ENCODE data around the gene GLIS1.

GLIS1 gene

GRCh38 chr1:53617851-53618499, 121.0 kb downstream of the GLIS1 start:
- DNase-seq (ENCODE audit: low read depth in 2 of 2) = no peak

- no peak for DNase-seq (ENCODE audit: low read depth in 2 of 2)
Observed at GRCh38 chr1:53617382-53617781, 121.6 kb downstream of the GLIS1 start.

- no peak for DNase-seq (ENCODE audit: low read depth in 2 of 2)
Observed at GRCh38 chr1:53616927-53617326, 122.0 kb downstream of the GLIS1 start.

GRCh38 chr1:53616511-53616910, 122.5 kb downstream of the GLIS1 start:
- no peak for DNase-seq (ENCODE audit: low read depth in 2 of 2)

GRCh38 chr1:53615101-53615500, 123.9 kb downstream of the GLIS1 start:
- DNase-seq (ENCODE audit: low read depth in 2 of 2) = no peak

- no peak for DNase-seq (ENCODE audit: low read depth in 2 of 2)
Observed at GRCh38 chr1:53614231-53615021, 124.5 kb downstream of the GLIS1 start.

- DNase-seq (ENCODE audit: low read depth in 2 of 2) = no peak
Observed at GRCh38 chr1:53608676-53609075, 130.3 kb downstream of the GLIS1 start.

- no peak for DNase-seq (ENCODE audit: low read depth in 2 of 2)
Observed at GRCh38 chr1:53608071-53608470, 130.9 kb downstream of the GLIS1 start.

- DNase-seq (ENCODE audit: low read depth in 2 of 2) = no peak
Observed at GRCh38 chr1:53606651-53607051, 132.3 kb downstream of the GLIS1 start.

- no peak for DNase-seq (ENCODE audit: low read depth in 2 of 2)
Observed at GRCh38 chr1:53606197-53606596, 132.8 kb downstream of the GLIS1 start.

GRCh38 chr1:53605181-53605580, 133.8 kb downstream of the GLIS1 start:
- DNase-seq (ENCODE audit: low read depth in 2 of 2) = no peak

- DNase-seq (ENCODE audit: low read depth in 2 of 2) = no peak
Observed at GRCh38 chr1:53604291-53604919, 134.6 kb downstream of the GLIS1 start.

GRCh38 chr1:53603431-53603830, 135.5 kb downstream of the GLIS1 start:
- no peak for DNase-seq (ENCODE audit: low read depth in 2 of 2)

GRCh38 chr1:53601867-53602775, 136.8 kb downstream of the GLIS1 start:
- no peak for DNase-seq (ENCODE audit: low read depth in 2 of 2)

- DNase-seq (ENCODE audit: low read depth in 2 of 2) = no peak
Observed at GRCh38 chr1:53601031-53601745, 137.8 kb downstream of the GLIS1 start.

- DNase-seq (ENCODE audit: low read depth in 2 of 2) = no peak
Observed at GRCh38 chr1:53600561-53600960, 138.4 kb downstream of the GLIS1 start.

- no peak for DNase-seq (ENCODE audit: low read depth in 2 of 2)
Observed at GRCh38 chr1:53600001-53600400, 139.0 kb downstream of the GLIS1 start.

- no peak for DNase-seq (ENCODE audit: low read depth in 2 of 2)
Observed at GRCh38 chr1:53599481-53599880, 139.5 kb downstream of the GLIS1 start.

GRCh38 chr1:53598966-53599365, 140.0 kb downstream of the GLIS1 start:
- DNase-seq (ENCODE audit: low read depth in 2 of 2) = no peak

GRCh38 chr1:53595906-53596305, 143.1 kb downstream of the GLIS1 start:
- DNase-seq (ENCODE audit: low read depth in 2 of 2) = no peak

Measured in activated CD4-positive, alpha-beta T cell treated with anti-CD3 and anti-CD28 coated beads for 24 hours (primary cell).